SK-N-MC (cell line): Measurements from ENCODE around the gene FSD1.
A peak's percentile ranks its signal among the peaks of the same experiment; 100 is the strongest.
"Not testable (repeated sequence)": the region's sequence is repeated elsewhere in the genome, so short reads cannot be mapped to it uniquely, and the experiment has no call there.

Experiments
- DNase-seq: peaks from one replicate; pipeline ENCODE4 v3.0.0-alpha.2; 2011; ENCODE audit warnings: low read depth, low spot score
- H3K27ac ChIP-seq: fragments of 200-600 bp; sonication (generic); 2 replicates; pipeline ENCODE4 v1.5.1; 2016; ENCODE audit warnings: mixed run types
- H3K36me3 ChIP-seq: fragments of 200-600 bp; sonication (generic); 2 replicates; pipeline ENCODE4 v1.6.1; 2017; ENCODE audit warnings: antibody characterized with exemption, low read length, mixed read lengths; ENCODE audit not compliant: insufficient read depth
- H3K4me3 ChIP-seq: fragments of 200-600 bp; sonication (generic); 2 replicates; pipeline ENCODE4 v1.5.1; 2016
- H3K9ac ChIP-seq: fragments of 200-600 bp; sonication (generic); 2 replicates; pipeline ENCODE4 v1.8.0; 2017; ENCODE audit warnings: mixed run types, mixed read lengths; ENCODE audit not compliant: insufficient read length
- H3K9me3 ChIP-seq: fragments of 200-600 bp; sonication (generic); 2 replicates; pipeline ENCODE4 v1.6.1; 2017; ENCODE audit warnings: low read depth, mild to moderate bottlenecking, antibody characterized with exemption, low read length, moderate library complexity, mixed read lengths
- EZH2 ChIP-seq: fragments of 200-600 bp; sonication (generic); IDR thresholded peaks from one replicate; pipeline ENCODE4 v1.6.1; 2017; ENCODE audit warnings: antibody characterized with exemption
- FOXP2 ChIP-seq: optimal IDR thresholded peaks from 2 replicates; pipeline ENCODE3; 2011; ENCODE audit warnings: mild to moderate bottlenecking, moderate library complexity; ENCODE audit not compliant: insufficient read depth; ENCODE audit errors: extremely low read length, control extremely low read depth
- POLR2AphosphoS5 ChIP-seq: IDR thresholded peaks from 2 replicates; pipeline ENCODE4 v1.6.1; 2012; ENCODE audit warnings: mild to moderate bottlenecking, low read depth, low read length, borderline replicate concordance

Gene FSD1

GRCh38 chr19:4279530-4280422 is 24.6 kb upstream of the FSD1 start:
- no peaks in the 10 kb centered on the region for H3K36me3 ChIP-seq
- TF ChIP-seq POLR2AphosphoS5 (no peak), EZH2 (no peak), FOXP2 (no peak)
- no peak overlapping the region for H3K27ac ChIP-seq
- H3K9ac ChIP-seq = no peak overlapping the region
- H3K9me3 ChIP-seq = no peaks in the 10 kb centered on the region
- no peak for DNase-seq
- H3K4me3 ChIP-seq = no peak overlapping the region

GRCh38 chr19:4284176-4284958 is 20.0 kb upstream of the FSD1 start:
- Histone ChIP-seq H3K9me3 (no peaks in the 10 kb centered on the region), H3K27ac (no peak overlapping the region), H3K9ac (no peak overlapping the region), H3K4me3 (peak overlapping the region; percentile 11; the same call in 1 of the 2 replicates), H3K36me3 (no peaks in the 10 kb centered on the region)
- DNase-seq = no peak
- TF ChIP-seq POLR2AphosphoS5 = no peak
- TF ChIP-seq EZH2 = no peak
- TF ChIP-seq FOXP2 = no peak

GRCh38 chr19:4284974-4285373 is 19.4 kb upstream of the FSD1 start:
- peak overlapping the region; percentile 11; the same call in 1 of the 2 replicates for H3K4me3 ChIP-seq
- no peak for DNase-seq
- H3K9me3 ChIP-seq = no peaks in the 10 kb centered on the region
- H3K9ac ChIP-seq = no peak overlapping the region
- no peaks in the 10 kb centered on the region for H3K36me3 ChIP-seq
- no peak for TF ChIP-seq FOXP2
- H3K27ac ChIP-seq = no peak overlapping the region

GRCh38 chr19:4286141-4286540 is 18.3 kb upstream of the FSD1 start:
- H3K27ac ChIP-seq, H3K9ac ChIP-seq, H3K36me3 ChIP-seq, DNase-seq, H3K4me3 ChIP-seq, H3K9me3 ChIP-seq: not testable (repeated sequence)

- H3K27ac ChIP-seq = no peak overlapping the region
- no peak overlapping the region for H3K9ac ChIP-seq
- no peaks in the 10 kb centered on the region for H3K36me3 ChIP-seq
- DNase-seq = no peak
- TF ChIP-seq FOXP2 (no peak), EZH2 (no peak), POLR2AphosphoS5 (no peak)
- no peaks in the 10 kb centered on the region for H3K9me3 ChIP-seq
- H3K4me3 ChIP-seq = no peak overlapping the region
These were observed 16.2 kb upstream of the FSD1 start for GRCh38 chr19:4288091-4288777.

- TF ChIP-seq POLR2AphosphoS5 (no peak), FOXP2 (no peak), EZH2 (no peak)
- no peak for DNase-seq
- H3K4me3 ChIP-seq = no peak overlapping the region
These were observed 13.1 kb upstream of the FSD1 start for GRCh38 chr19:4291184-4291732.

GRCh38 chr19:4292515-4292914 is 11.9 kb upstream of the FSD1 start:
- Histone ChIP-seq H3K36me3 (no peaks in the 10 kb centered on the region), H3K4me3 (no peak overlapping the region), H3K9me3 (no peaks in the 10 kb centered on the region), H3K27ac (no peak overlapping the region), H3K9ac (no peak overlapping the region)
- TF ChIP-seq FOXP2 = no peak
- TF ChIP-seq POLR2AphosphoS5 = no peak
- TF ChIP-seq EZH2 = no peak
- DNase-seq = no peak

More at GRCh38 chr19:4291184-4291732, 13.1 kb upstream of the FSD1 start:
- Histone ChIP-seq H3K9ac (no peak overlapping the region), H3K27ac (no peak overlapping the region), H3K36me3 (no peaks in the 10 kb centered on the region), H3K9me3 (no peaks in the 10 kb centered on the region)

- Histone ChIP-seq H3K4me3 (no peak overlapping the region), H3K36me3 (no peaks in the 10 kb centered on the region), H3K9me3 (no peaks in the 10 kb centered on the region), H3K9ac (no peak overlapping the region), H3K27ac (no peak overlapping the region)
- no peak for DNase-seq
- TF ChIP-seq POLR2AphosphoS5 (no peak), EZH2 (no peak), FOXP2 (no peak)
These were observed 10.0 kb upstream of the FSD1 start for GRCh38 chr19:4294389-4294788.
